Dermis microvascular lymphatic vessel endothelial cell (primary cell): ENCODE results near the gene HAGH. TPM values are rescaled to one million over a fixed set of nuclear protein-coding genes. Genes with fewer than 3 reads are reported as not detected.

Experiments used
- DNase-seq, 2 donors: peaks; one replicate each; pipeline versions ENCODE4 v3.0.0 to v3.0.0-alpha.2; 2010; ENCODE audit warnings: low read depth in 2 of 2
- total RNA-seq: library from RNA; depleted of rRNA; stranded (reverse); fragments of >200 nt; gene quantifications from 2 replicates; pipeline ENCODE4 v1.2.1, GENCODE V29; 2014

The HAGH gene
- total RNA-seq, 1 donor from 2014 or later, result 53.5 TPM

GRCh38 chr16:1831186-1832075 lies 4.8 kb upstream of the HAGH start:
- no peak for DNase-seq

GRCh38 chr16:1830213-1830612 lies 3.6 kb upstream of the HAGH start:
- no peak for DNase-seq

- DNase-seq, result no peak
Observed at GRCh38 chr16:1828645-1829410, 2.2 kb upstream of the HAGH start.

GRCh38 chr16:1825864-1826690 lies 548 bp downstream of the HAGH start:
- peak; percentile 30 to 82 for DNase-seq

GRCh38 chr16:1825381-1825863 lies 1.2 kb downstream of the HAGH start:
- DNase-seq, result no peak

GRCh38 chr16:1823821-1824220 lies 2.8 kb downstream of the HAGH start:
- DNase-seq, result peak in 1 of 2 donors; percentile 74

- DNase-seq, result no peak
Observed at GRCh38 chr16:1822801-1823200, 3.8 kb downstream of the HAGH start.

- DNase-seq, result no peak
Observed at GRCh38 chr16:1821861-1822611, 4.6 kb downstream of the HAGH start.

- no peak for DNase-seq
Observed at GRCh38 chr16:1820946-1821290, 5.7 kb downstream of the HAGH start.

GRCh38 chr16:1820096-1820945 lies 6.3 kb downstream of the HAGH start:
- DNase-seq, result no peak

GRCh38 chr16:1819611-1820010 lies 7.0 kb downstream of the HAGH start:
- DNase-seq, result no peak

- DNase-seq, result no peak
Observed at GRCh38 chr16:1818873-1819525, 7.6 kb downstream of the HAGH start.

GRCh38 chr16:1818204-1818872 lies 8.3 kb downstream of the HAGH start:
- no peak for DNase-seq

GRCh38 chr16:1817716-1818115 lies 8.9 kb downstream of the HAGH start:
- no peak for DNase-seq

- no peak for DNase-seq
Observed at GRCh38 chr16:1817276-1817589, 9.4 kb downstream of the HAGH start.

GRCh38 chr16:1816396-1817275 lies 10.0 kb downstream of the HAGH start:
- no peak for DNase-seq

- no peak for DNase-seq
Observed at GRCh38 chr16:1815461-1815860, 11.2 kb downstream of the HAGH start.

- DNase-seq, result peak; percentile 45 to 79
Observed at GRCh38 chr16:1812732-1813163, 13.9 kb downstream of the HAGH start.
